CD1c-positive myeloid dendritic cell (primary cell): ENCODE results near the gene KLHL9.
A peak's percentile ranks its signal among the peaks of the same experiment; 100 is the strongest.

Experiments
- DNase-seq: peaks from one replicate; pipeline ENCODE4 v3.0.0-alpha.2; 2016; ENCODE audit errors: extremely low spot score

KLHL9 gene

GRCh38 chr9:21317956-21318923, 17.0 kb downstream of the KLHL9 start:
- DNase-seq = peak; percentile 55

GRCh38 chr9:21316860-21317259, 18.3 kb downstream of the KLHL9 start:
- DNase-seq = no peak

GRCh38 chr9:21316032-21316842, 19.0 kb downstream of the KLHL9 start:
- no peak for DNase-seq

GRCh38 chr9:21314152-21314551, 21.1 kb downstream of the KLHL9 start:
- no peak for DNase-seq

- no peak for DNase-seq
Observed at GRCh38 chr9:21311889-21312288, 23.3 kb downstream of the KLHL9 start.

- DNase-seq = no peak
Observed at GRCh38 chr9:21305213-21305612, 30.0 kb downstream of the KLHL9 start, which contains the start of gene IFNA5. Gene IFNA5, minus strand, starts transcription at chr9:21305313. Its CDS starts 57 bp downstream, at chr9:21305256.

GRCh38 chr9:21295992-21296391, 39.2 kb downstream of the KLHL9 start:
- peak; percentile 12 for DNase-seq

GRCh38 chr9:21294904-21295538, 40.2 kb downstream of the KLHL9 start:
- DNase-seq = peak; percentile 23

- DNase-seq = no peak
Observed at GRCh38 chr9:21294364-21294774, 40.8 kb downstream of the KLHL9 start.

- no peak for DNase-seq
Observed at GRCh38 chr9:21289848-21290247, 45.4 kb downstream of the KLHL9 start.

- no peak for DNase-seq
Observed at GRCh38 chr9:21287280-21287679, 47.9 kb downstream of the KLHL9 start.

GRCh38 chr9:21286659-21287058, 48.5 kb downstream of the KLHL9 start:
- DNase-seq = peak; percentile 75

- DNase-seq = no peak
Observed at GRCh38 chr9:21286099-21286498, 49.1 kb downstream of the KLHL9 start.

GRCh38 chr9:21281275-21281674, 53.9 kb downstream of the KLHL9 start:
- DNase-seq = peak; percentile 32
